GM12878 (cell line): ENCODE results near the gene ATP5PB. TPM values are rescaled to one million over a fixed set of nuclear protein-coding genes. Genes with fewer than 3 reads are reported as not detected.

ENCODE experiments used
- BCL11A ChIP-seq: IDR thresholded peaks from 2 replicates; pipeline ENCODE4 v1.6.1; 2011; ENCODE audit warnings: low read depth, low read length
- CBX5 ChIP-seq: sonication (generic); IDR thresholded peaks from 2 replicates; pipeline ENCODE4 v1.6.1; 2016; ENCODE audit warnings: low read depth, moderate library complexity, mild to moderate bottlenecking, inconsistent platforms
- CREM ChIP-seq: IDR thresholded peaks from 2 replicates; pipeline ENCODE4 v1.6.1; 2014; ENCODE audit warnings: antibody characterized with exemption, low read depth
- CTCF ChIP-seq, 3 experiments: IDR thresholded peaks in 2 of 3; conservative IDR thresholded peaks in 1 of 3; 2 replicates each; pipeline ENCODE4 v1.5.1; 2011; ENCODE audit warnings: low read depth in 3 of 3, low read length in 3 of 3, mild to moderate bottlenecking in 3 of 3, control low read depth in 2 of 3, moderate library complexity in 2 of 3, inconsistent platforms in 1 of 3, mixed read lengths in 1 of 3; ENCODE audit not compliant: control insufficient read depth in 2 of 3, insufficient read depth in 1 of 3; ENCODE audit errors: extremely low read depth in 1 of 3
- IKZF1 ChIP-seq: fragments of 450-650 bp; conservative IDR thresholded peaks from 2 replicates; pipeline ENCODE4 v1.6.1; 2017; ENCODE audit warnings: antibody characterized with exemption, mild to moderate bottlenecking
- MYC ChIP-seq: IDR thresholded peaks from 2 replicates; pipeline ENCODE4 v1.6.1; 2011; ENCODE audit warnings: mild to moderate bottlenecking, low read length, moderate library complexity, inconsistent platforms; ENCODE audit not compliant: insufficient read depth, insufficient replicate concordance, insufficient read length, severe bottlenecking
- POLR2AphosphoS5 ChIP-seq: IDR thresholded peaks from 2 replicates; pipeline ENCODE4 v1.6.1; 2011; ENCODE audit warnings: mild to moderate bottlenecking, low read length, inconsistent platforms
- RFX5 ChIP-seq: IDR thresholded peaks from 2 replicates; pipeline ENCODE4 v1.6.1; 2011; ENCODE audit warnings: low read depth, low read length, improper control_type of control experiment
- SMARCA5 ChIP-seq: fragments of 450-650 bp; IDR thresholded peaks from 2 replicates; pipeline ENCODE4 v1.6.1; 2017; ENCODE audit warnings: mild to moderate bottlenecking
- STAT1 ChIP-seq: fragments of 450-650 bp; conservative IDR thresholded peaks from 2 replicates; pipeline ENCODE4 v1.6.1; 2014; ENCODE audit warnings: antibody characterized with exemption, mild to moderate bottlenecking
- TARDBP ChIP-seq: IDR thresholded peaks from 2 replicates; pipeline ENCODE4 v1.6.1; 2016; ENCODE audit warnings: borderline replicate concordance
- ZNF207 ChIP-seq: fragments of 450-650 bp; IDR thresholded peaks from 2 replicates; pipeline ENCODE4 v1.6.1; 2014; ENCODE audit warnings: antibody characterized with exemption, mild to moderate bottlenecking, borderline replicate concordance
- ZNF217 ChIP-seq: fragments of 450-650 bp; IDR thresholded peaks from 2 replicates; pipeline ENCODE4 v1.6.1; 2017; ENCODE audit warnings: antibody characterized with exemption, mild to moderate bottlenecking
- polyA plus RNA-seq, 11 experiments: library from polyadenylated mRNA; depleted of rRNA in 4 of 11; unstranded in 6 of 11; stranded (reverse) in 5 of 11; fragments of >200 nt; fragmentation: Nextera tagmentation in 4 of 11; fragmentation: Illumina TruSeq in 1 of 11; extraction: Ambion mirVana in 4 of 11; extraction: Trizol in 1 of 11; gene quantifications; 1 replicate in 1 of 11; 2 replicates in 10 of 11; pipeline versions ENCODE4 v1.2.1 to v1.2.3, GENCODE V29; 2011 to 2016; ENCODE audit warnings: inconsistent platforms in 2 of 11, missing spikeins in 2 of 11, low read depth in 1 of 11
- total RNA-seq, 4 experiments: library from RNA; depleted of rRNA in 3 of 4; stranded (reverse); fragments of >200 nt in 3 of 4; fragmentation: Illumina TruSeq in 1 of 4; extraction: Trizol in 1 of 4; gene quantifications; 2 replicates each; pipeline versions ENCODE4 v1.2.1 to v1.2.3, GENCODE V29; 2013 to 2021
- TF ChIP-seq, protein P1 (sequence below): fragments of 450-650 bp; formaldehyde crosslinking; IDR thresholded peaks from 2 replicates; pipeline ENCODE4 v1.4.0; 2020; ENCODE audit warnings: mild to moderate bottlenecking, moderate library complexity
- TF ChIP-seq, protein P2 (sequence below): fragments of 450-650 bp; IDR thresholded peaks from 2 replicates; pipeline ENCODE4 v1.6.1; 2018; ENCODE audit warnings: mild to moderate bottlenecking, low read depth, moderate library complexity; ENCODE audit not compliant: partially characterized antibody
- TF ChIP-seq, protein P3 (sequence below): IDR thresholded peaks from 2 replicates; pipeline ENCODE4 v1.6.1; 2012; ENCODE audit warnings: low read depth, low read length, improper control_type of control experiment

The ATP5PB gene
- total and polyA plus RNA-seq, 10 of the 15 experiments (the other 5 are each of a cell fraction or from before 2014, with no cell fraction given): 380 to 1,760 (median 677) TPM

DNA sequence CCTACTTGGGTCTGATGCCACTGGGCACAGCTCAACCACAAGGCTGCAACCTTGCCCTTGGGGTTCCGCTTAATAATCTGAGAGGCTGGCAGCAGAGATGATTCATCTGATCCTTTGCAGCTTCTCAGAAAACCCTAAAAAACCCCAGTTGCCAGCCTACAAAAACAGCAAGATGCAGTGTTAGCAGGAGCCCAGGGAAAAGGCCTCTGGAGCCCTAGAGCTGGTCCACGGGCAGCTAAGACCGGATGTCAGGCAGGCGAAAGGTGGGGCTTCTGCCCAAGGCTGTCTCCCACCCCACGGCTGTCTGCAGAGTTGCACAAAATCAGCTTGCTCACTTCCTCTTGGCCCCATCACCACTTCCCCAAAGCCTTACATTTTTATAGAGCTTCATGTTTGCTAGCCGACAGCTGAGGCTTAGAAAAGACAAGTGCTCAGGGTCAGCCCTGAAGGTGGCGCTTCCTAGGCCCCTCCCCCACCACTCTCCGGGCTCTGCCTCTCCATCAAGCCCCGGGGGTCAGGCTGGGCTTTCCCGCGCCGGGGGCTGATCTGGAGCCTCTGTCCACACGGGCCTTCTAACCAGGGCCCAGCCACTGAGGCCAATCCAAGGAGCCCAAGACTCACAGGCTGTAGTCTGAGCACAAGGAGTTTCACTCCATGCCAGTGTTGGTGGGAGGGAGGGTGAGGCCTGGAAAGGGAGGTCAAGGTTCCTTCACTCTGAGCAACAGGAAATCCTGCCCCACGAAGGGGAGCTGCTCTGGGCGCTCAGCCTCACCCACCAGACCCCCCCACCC, 58.3 kb downstream of the ATP5PB start (continued):
- TF ChIP-seq CREM (no peak; the same call in 1 of the 2 replicates), CTCF (IDR thresholded peaks at IDR 0.05 in 2 of 3, conservative IDR thresholded peaks at IDR 0.05 in 1 of 3; ENCODE audit: control insufficient read depth in 2 of 3, extremely low read depth in 1 of 3, insufficient read depth in 1 of 3, low read depth in 3 of 3, low read length in 3 of 3) (peak in 2 of 3 experiments; percentile 15 to 32; a peak in 1 of 6 replicates), BCL11A (no peak), IKZF1 (peak; percentile 71), POLR2AphosphoS5 (no peak), SMARCA5 (no peak), RFX5 (no peak), MYC (no peak), ZNF217 (no peak), ZNF207 (no peak), CBX5 (0 out of 2 replicates have a peak, but pooled peaks have one; percentile 2), STAT1 (no peak), TARDBP (no peak)
- TF ChIP-seq, protein P1, sequence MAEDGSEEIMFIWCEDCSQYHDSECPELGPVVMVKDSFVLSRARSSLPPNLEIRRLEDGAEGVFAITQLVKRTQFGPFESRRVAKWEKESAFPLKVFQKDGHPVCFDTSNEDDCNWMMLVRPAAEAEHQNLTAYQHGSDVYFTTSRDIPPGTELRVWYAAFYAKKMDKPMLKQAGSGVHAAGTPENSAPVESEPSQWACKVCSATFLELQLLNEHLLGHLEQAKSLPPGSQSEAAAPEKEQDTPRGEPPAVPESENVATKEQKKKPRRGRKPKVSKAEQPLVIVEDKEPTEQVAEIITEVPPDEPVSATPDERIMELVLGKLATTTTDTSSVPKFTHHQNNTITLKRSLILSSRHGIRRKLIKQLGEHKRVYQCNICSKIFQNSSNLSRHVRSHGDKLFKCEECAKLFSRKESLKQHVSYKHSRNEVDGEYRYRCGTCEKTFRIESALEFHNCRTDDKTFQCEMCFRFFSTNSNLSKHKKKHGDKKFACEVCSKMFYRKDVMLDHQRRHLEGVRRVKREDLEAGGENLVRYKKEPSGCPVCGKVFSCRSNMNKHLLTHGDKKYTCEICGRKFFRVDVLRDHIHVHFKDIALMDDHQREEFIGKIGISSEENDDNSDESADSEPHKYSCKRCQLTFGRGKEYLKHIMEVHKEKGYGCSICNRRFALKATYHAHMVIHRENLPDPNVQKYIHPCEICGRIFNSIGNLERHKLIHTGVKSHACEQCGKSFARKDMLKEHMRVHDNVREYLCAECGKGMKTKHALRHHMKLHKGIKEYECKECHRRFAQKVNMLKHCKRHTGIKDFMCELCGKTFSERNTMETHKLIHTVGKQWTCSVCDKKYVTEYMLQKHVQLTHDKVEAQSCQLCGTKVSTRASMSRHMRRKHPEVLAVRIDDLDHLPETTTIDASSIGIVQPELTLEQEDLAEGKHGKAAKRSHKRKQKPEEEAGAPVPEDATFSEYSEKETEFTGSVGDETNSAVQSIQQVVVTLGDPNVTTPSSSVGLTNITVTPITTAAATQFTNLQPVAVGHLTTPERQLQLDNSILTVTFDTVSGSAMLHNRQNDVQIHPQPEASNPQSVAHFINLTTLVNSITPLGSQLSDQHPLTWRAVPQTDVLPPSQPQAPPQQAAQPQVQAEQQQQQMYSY (CRISPR knock-in tag): no peak
- TF ChIP-seq, protein P2, sequence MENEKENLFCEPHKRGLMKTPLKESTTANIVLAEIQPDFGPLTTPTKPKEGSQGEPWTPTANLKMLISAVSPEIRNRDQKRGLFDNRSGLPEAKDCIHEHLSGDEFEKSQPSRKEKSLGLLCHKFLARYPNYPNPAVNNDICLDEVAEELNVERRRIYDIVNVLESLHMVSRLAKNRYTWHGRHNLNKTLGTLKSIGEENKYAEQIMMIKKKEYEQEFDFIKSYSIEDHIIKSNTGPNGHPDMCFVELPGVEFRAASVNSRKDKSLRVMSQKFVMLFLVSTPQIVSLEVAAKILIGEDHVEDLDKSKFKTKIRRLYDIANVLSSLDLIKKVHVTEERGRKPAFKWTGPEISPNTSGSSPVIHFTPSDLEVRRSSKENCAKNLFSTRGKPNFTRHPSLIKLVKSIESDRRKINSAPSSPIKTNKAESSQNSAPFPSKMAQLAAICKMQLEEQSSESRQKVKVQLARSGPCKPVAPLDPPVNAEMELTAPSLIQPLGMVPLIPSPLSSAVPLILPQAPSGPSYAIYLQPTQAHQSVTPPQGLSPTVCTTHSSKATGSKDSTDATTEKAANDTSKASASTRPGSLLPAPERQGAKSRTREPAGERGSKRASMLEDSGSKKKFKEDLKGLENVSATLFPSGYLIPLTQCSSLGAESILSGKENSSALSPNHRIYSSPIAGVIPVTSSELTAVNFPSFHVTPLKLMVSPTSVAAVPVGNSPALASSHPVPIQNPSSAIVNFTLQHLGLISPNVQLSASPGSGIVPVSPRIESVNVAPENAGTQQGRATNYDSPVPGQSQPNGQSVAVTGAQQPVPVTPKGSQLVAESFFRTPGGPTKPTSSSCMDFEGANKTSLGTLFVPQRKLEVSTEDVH: no peak
- TF ChIP-seq, protein P3, sequence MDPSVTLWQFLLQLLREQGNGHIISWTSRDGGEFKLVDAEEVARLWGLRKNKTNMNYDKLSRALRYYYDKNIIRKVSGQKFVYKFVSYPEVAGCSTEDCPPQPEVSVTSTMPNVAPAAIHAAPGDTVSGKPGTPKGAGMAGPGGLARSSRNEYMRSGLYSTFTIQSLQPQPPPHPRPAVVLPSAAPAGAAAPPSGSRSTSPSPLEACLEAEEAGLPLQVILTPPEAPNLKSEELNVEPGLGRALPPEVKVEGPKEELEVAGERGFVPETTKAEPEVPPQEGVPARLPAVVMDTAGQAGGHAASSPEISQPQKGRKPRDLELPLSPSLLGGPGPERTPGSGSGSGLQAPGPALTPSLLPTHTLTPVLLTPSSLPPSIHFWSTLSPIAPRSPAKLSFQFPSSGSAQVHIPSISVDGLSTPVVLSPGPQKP: peak; percentile 13; the same call in 1 of the 2 replicates
